Left hindlimb (tissue), 1 donor: ENCODE results near the gene AASDH.
"Not testable (repeated sequence)": the region's sequence is repeated elsewhere in the genome, so short reads cannot be mapped to it uniquely, and the experiment has no call there.

Experiments
- DNase-seq: peaks from one replicate; pipeline ENCODE4 v3.0.0-alpha.2; 2018

AASDH gene

GRCh38 chr4:56388306-56388705 lies 1.0 kb upstream of the AASDH start:
- DNase-seq, result no peak

GRCh38 chr4:56386091-56386490 lies 1.2 kb downstream of the AASDH start:
- no peak for DNase-seq

GRCh38 chr4:56375458-56375857 lies 11.8 kb downstream of the AASDH start:
- DNase-seq, result no peak

- DNase-seq, result no peak
Observed at GRCh38 chr4:56374956-56375355, 12.3 kb downstream of the AASDH start.

GRCh38 chr4:56372774-56373173 lies 14.5 kb downstream of the AASDH start:
- no peak for DNase-seq

- no peak for DNase-seq
Observed at GRCh38 chr4:56371426-56372220, 15.7 kb downstream of the AASDH start.

GRCh38 chr4:56370377-56370776 lies 16.9 kb downstream of the AASDH start:
- DNase-seq, result no peak

- DNase-seq, result not testable (repeated sequence)
Observed at GRCh38 chr4:56362981-56363380, 24.3 kb downstream of the AASDH start.

GRCh38 chr4:56360071-56360470 lies 27.2 kb downstream of the AASDH start:
- DNase-seq, result no peak

- DNase-seq, result no peak
Observed at GRCh38 chr4:56356650-56357049, 30.6 kb downstream of the AASDH start.

GRCh38 chr4:56348576-56348975 lies 38.7 kb downstream of the AASDH start:
- DNase-seq, result no peak

GRCh38 chr4:56345458-56345857 lies 41.8 kb downstream of the AASDH start:
- no peak for DNase-seq

- no peak for DNase-seq
Observed at GRCh38 chr4:56342746-56343145, 44.5 kb downstream of the AASDH start.

- no peak for DNase-seq
Observed at GRCh38 chr4:56330691-56331090, 56.6 kb downstream of the AASDH start.

GRCh38 chr4:56326363-56326762 lies 60.9 kb downstream of the AASDH start:
- no peak for DNase-seq

GRCh38 chr4:56324011-56324610 lies 63.2 kb downstream of the AASDH start:
- no peak for DNase-seq

GRCh38 chr4:56323327-56323726 lies 64.0 kb downstream of the AASDH start:
- DNase-seq, result no peak

GRCh38 chr4:56321251-56321650 lies 66.0 kb downstream of the AASDH start:
- no peak for DNase-seq

GRCh38 chr4:56320293-56320692 lies 67.0 kb downstream of the AASDH start:
- DNase-seq, result no peak

- DNase-seq, result no peak
Observed at GRCh38 chr4:56318555-56318954, 68.7 kb downstream of the AASDH start.

GRCh38 chr4:56317749-56318148 lies 69.5 kb downstream of the AASDH start:
- no peak for DNase-seq

- DNase-seq, result no peak
Observed at GRCh38 chr4:56316011-56316650, 71.2 kb downstream of the AASDH start.

- no peak for DNase-seq
Observed at GRCh38 chr4:56315543-56315942, 71.7 kb downstream of the AASDH start.

GRCh38 chr4:56315041-56315440 lies 72.2 kb downstream of the AASDH start:
- DNase-seq, result no peak
